GM18517 (cell line): ENCODE data around the gene UBQLN2.
"Not testable (repeated sequence)": the region's sequence is repeated elsewhere in the genome, so short reads cannot be mapped to it uniquely, and the experiment has no call there.

ENCODE experiments used
- ATAC-seq: cut with Tn5 transposase; IDR thresholded peaks from one replicate; pipeline ENCODE4 v1.9.1; 2021; ENCODE audit warnings: mild to moderate bottlenecking, moderate library complexity; ENCODE audit not compliant: unreplicated experiment

The UBQLN2 gene

GRCh38 chrX:56563231-56564161, at the start of gene UBQLN2:
TSS of gene UBQLN2 (plus strand) at chrX:56563627. CDS start at chrX:56563874, 247 bp downstream.
- peak; percentile 54 for ATAC-seq

- ATAC-seq = no peak
Observed at GRCh38 chrX:56519642-56520041, 43.8 kb upstream of the UBQLN2 start.

GRCh38 chrX:56529482-56530007, 33.9 kb upstream of the UBQLN2 start:
- ATAC-seq = not testable (repeated sequence)

- no peak for ATAC-seq
Observed at GRCh38 chrX:56530011-56530410, 33.4 kb upstream of the UBQLN2 start.

GRCh38 chrX:56550667-56551066, 12.8 kb upstream of the UBQLN2 start:
- ATAC-seq = no peak

- no peak for ATAC-seq
Observed at GRCh38 chrX:56554870-56555269, 8.6 kb upstream of the UBQLN2 start.

GRCh38 chrX:56557376-56557929, 6.0 kb upstream of the UBQLN2 start:
- no peak for ATAC-seq

GRCh38 chrX:56564164-56564885, 898 bp downstream of the UBQLN2 start:
- ATAC-seq = no peak

GRCh38 chrX:56564921-56565840, 1.8 kb downstream of the UBQLN2 start:
- no peak for ATAC-seq

- ATAC-seq = no peak
Observed at GRCh38 chrX:56569378-56570057, 6.1 kb downstream of the UBQLN2 start.

- ATAC-seq = no peak
Observed at GRCh38 chrX:56572975-56573374, 9.5 kb downstream of the UBQLN2 start.

GRCh38 chrX:56574861-56575260, 11.4 kb downstream of the UBQLN2 start:
- ATAC-seq = no peak

- no peak for ATAC-seq
Observed at GRCh38 chrX:56576721-56577120, 13.3 kb downstream of the UBQLN2 start.

- no peak for ATAC-seq
Observed at GRCh38 chrX:56588397-56589188, 25.2 kb downstream of the UBQLN2 start.

- ATAC-seq = not testable (repeated sequence)
Observed at GRCh38 chrX:56591830-56592229, 28.4 kb downstream of the UBQLN2 start.

- no peak for ATAC-seq
Observed at GRCh38 chrX:56600141-56600540, 36.7 kb downstream of the UBQLN2 start.

- no peak for ATAC-seq
Observed at GRCh38 chrX:56600987-56601386, 37.6 kb downstream of the UBQLN2 start.

GRCh38 chrX:56615282-56615681, 51.9 kb downstream of the UBQLN2 start:
- no peak for ATAC-seq
